RCC 7860 (cell line): ENCODE results near the gene BAHD1.

ENCODE experiments used
- DNase-seq: peaks from one replicate; pipeline ENCODE4 v3.0.0-alpha.2; 2015; ENCODE audit warnings: low spot score
- FAIRE-seq: peaks from 2 replicates; lab custom pipeline; 2012; peaks lifted over from hg19 to GRCh38; lab: Jason Lieb, UNC

The BAHD1 gene

GRCh38 chr15:40421246-40422157 is 19.3 kb upstream of the BAHD1 start:
- FAIRE-seq (no peak), DNase-seq (peak; percentile 12)

DNA sequence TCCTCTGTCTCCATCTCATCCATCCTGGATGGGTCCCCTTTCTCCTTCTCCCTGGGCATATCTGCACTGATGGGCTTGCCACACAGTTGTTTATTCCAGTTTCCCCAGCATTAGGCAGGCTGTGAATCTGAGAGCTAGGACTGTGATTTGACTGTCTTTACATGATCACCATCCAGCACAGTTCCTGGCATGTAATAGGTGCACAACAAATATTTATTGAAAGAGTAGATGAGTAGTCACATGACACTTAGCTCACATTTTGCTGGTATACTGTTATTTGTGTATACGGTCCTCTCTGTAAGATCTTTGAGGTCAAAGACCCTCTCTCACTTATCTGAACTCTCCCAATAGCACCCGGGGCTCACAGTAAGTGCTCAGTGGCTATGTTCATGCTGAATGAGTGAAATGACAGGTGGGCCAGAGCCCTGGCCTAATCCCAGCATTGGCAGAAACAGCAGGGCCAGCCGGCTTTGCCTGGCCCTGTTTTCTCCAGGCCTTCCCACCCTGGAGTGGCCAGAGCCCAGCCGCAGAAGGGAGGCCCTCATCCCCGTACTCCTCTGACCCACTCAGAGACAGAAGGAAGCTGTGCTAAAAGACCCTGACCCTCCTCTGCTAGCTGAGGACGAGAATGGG is 16.2 kb upstream of the BAHD1 start:
- no peak for DNase-seq
- FAIRE-seq = no peak

DNA sequence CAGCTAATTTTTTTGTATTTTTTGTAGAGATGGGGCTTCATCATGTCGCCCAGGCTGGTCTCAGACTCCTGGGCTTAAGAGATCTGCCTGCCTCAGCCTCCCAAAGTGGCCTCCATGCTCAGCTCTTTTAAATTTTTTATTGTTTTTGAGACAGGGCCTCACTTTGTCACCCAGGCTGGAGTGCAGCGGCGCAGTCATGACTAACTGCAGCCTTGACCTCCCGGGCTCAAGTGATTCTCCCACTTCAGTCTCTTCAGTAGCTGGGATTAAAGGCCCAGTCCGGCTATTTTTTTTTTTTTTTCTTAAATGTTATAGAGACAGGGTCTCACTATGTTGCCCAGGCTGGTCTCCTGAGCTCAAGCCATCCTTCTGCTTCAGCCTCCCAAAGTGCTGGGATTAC is 15.1 kb upstream of the BAHD1 start:
- DNase-seq (no peak), FAIRE-seq (no peak)

- FAIRE-seq = no peak
- DNase-seq = no peak
These were observed 13.6 kb upstream of the BAHD1 start for GRCh38 chr15:40427188-40427587.

DNA sequence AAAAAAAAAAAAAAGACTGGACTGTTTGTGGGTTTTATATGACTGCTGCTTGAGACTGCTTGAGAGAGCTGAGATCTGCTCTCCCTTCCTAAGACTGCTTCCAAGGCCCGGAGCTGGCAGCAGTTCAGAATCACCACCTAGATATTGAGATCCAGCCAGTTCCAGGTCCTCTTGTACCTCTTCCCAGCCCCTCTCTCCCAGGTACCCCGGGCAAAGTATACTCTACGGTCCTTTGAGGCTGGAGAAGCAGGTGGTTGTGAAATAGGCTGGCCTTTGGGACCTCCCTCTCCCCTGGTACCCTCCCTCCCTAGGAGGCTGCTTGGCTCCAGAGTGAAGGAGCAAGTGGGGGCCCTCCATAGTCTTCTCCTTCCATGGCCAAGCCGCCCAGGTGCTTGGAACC is 12.6 kb upstream of the BAHD1 start:
- FAIRE-seq (no peak), DNase-seq (no peak)

DNA sequence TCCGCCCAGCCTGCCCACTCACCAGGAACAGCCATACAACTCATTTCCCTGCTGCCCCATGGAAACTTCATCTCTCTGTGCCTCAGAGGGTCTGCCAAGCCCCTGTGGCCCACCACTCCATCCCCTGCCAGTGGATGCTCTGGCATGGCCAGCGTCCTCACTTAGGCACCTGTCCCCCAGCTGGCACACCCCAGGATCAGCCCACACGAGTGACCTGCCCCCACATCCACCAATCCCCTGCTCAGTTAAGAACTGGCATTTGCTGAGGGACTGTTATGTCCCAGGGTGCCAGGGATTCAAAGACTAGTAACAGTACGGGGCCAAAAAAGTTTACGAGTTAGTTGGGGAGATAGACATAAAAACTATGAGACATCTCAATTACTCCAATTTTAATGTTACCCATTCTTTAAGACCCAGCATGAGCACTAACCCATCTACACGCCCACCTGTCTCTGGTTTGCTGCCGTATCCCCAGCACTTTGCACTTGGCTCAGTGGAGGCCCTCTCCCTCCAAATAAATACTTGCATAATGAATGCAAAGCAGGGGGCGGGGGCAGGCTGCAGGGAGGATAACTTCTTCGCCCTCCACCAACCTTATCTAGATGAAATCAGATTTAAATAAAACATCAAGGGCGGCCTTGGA is 11.6 kb upstream of the BAHD1 start:
- no peak for FAIRE-seq
- DNase-seq = no peak

GRCh38 chr15:40430271-40430805 is 10.4 kb upstream of the BAHD1 start:
- FAIRE-seq = no peak
- no peak for DNase-seq

- FAIRE-seq = no peak
- no peak for DNase-seq
These were observed 5.6 kb upstream of the BAHD1 start for GRCh38 chr15:40435023-40435709.

- DNase-seq = no peak
- no peak for FAIRE-seq
These were observed 5.1 kb upstream of the BAHD1 start for GRCh38 chr15:40435710-40436089.

DNA sequence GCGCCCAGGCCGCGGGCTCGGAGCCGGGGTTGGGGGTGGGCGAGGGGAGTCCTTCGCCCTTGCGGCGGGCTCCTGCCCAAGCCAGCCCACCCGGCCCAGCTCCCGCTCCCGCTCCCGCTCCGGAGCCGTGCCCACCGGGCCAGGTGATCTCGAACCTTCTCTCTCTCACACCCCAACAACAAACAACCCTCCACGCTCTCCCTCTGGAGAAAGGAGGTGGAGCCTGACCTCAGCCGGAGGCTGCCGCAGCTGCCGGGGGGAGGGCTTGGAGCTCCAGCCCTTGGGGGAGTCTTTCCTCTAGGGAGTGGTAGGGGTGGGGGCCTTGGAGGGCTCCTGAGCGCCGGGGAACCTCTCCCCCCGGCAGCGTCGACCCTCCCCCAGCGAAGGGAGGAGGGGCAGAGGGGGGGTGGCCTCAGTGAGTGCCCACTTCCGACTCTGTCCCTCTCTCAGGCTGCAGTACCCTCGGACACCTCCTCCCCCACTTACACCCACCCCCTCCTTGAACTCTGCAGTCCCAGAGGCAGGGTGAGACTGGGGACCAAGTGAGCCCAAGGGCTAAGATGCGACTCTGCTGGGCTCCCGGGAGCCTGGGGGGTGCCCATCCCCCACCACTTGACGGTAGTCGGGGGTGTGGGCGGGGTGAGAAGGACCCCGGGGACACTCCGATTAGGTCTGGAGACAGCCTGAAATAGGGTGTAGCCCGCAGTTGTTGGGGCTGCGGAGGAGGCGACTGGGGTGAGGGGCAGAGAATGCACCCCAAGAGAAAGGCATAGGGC is 4.4 kb upstream of the BAHD1 start:
- FAIRE-seq = no peak
- no peak for DNase-seq

GRCh38 chr15:40436892-40437751 is 3.6 kb upstream of the BAHD1 start:
- FAIRE-seq = no peak
- no peak for DNase-seq

GRCh38 chr15:40437752-40438687 is 2.7 kb upstream of the BAHD1 start:
- FAIRE-seq = no peak
- DNase-seq = no peak

DNA sequence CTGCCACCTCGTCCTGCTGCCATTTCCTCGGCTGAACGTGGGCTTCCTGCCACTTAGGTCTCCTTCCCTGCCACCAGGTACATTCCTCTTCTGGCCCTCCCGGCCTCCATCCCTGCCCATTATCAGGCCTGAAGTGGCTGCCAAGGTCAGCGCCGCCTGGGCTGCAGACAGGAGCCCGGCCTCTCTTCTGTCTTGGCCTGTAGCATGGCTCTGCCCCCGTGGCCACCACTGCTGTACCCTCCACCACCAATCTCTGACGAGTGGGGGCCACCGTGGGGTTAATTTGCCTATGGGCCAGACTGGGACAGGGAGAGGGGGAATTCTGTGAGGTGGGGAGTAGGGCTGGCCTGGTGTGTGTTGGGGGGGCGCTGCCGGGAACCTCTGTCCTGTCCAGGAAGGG is 2.0 kb upstream of the BAHD1 start:
- FAIRE-seq = no peak
- DNase-seq = no peak

DNA sequence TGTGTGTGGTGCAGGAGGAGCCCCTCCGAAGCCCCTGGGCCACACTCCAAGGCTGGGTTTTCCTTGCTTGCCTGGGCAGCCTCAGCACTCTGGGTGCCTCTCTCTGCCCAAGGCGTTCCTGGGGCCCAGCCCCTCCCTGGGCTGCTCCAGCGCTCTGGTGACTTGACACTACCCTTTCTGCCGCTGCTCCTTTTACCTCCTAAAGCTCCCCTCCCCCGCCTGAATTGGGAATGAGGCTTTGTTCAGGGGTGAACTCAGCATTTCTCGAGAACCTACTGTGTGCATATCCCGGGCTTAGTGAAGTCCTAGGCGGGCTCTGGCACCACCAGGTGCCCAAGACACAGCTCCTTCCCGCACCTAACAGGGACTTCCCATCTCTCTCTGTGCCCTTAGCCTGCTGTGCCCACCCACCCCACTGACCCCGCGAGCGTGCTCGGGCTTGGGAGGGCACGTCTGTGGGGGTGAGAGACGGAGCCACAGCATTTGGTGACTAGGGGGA is 1.2 kb upstream of the BAHD1 start:
- FAIRE-seq = no peak
- DNase-seq = no peak

- no peak for DNase-seq
- no peak for FAIRE-seq
These were observed 602 bp upstream of the BAHD1 start for GRCh38 chr15:40439960-40440742.

DNA sequence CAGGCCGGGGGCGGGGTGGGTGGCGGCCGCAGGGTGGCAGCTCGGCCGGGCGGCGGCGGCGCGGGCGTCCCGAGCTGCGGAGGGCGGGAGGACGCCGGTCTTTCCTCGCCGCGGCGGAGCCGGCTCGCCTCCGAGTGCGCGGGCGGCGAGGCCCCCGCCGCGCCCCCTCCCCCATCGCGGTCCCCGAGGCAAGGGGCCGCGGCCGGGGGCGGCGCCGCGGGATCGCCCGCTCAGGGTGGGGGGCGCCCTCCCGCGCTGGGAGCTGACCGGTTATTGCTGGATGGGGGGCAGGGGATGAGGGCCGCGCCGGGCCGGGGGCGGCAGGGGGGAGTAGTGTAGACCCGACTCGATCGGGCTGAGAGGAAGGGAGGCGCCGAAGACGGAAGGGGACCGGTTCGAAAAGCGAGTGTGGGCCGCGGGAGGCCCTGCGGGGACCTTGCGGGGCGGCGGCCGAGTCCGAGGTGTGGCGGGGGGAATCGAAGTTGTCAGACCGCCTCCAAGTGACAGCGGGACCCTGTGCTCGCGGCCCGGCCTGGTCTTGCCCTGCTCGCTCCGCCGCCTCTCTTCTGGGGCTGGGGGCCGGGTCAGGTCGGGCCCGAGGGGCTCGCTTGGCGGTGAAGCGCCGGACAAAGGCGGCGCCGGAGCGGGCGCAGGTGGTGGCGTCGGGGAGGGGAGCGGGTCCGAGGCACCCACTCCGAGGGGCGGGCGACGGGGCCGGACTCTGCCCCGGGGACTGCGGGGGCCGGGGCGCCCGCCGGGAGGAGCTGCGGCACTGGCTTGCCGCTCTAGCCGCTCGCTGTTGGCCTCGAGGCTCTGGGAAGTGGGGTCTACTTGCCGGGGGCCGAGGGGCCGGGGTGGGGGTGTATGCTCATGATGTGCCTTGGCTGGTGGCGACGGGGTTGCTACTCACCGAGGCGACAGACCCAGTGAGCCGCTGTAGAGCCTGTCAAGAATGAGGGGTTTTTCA is 1.1 kb downstream of the BAHD1 start:
- FAIRE-seq (no peak), DNase-seq (no peak)
